ENCODE measurements around the gene ARHGEF17. TPM values are rescaled to one million over a fixed set of nuclear protein-coding genes. Genes with fewer than 3 reads are reported as not detected.
A peak's percentile ranks its signal among the peaks of the same experiment; 100 is the strongest.

ARHGEF17 gene
- total RNA-seq, 1 donor from 2014 or later: 19.9 TPM

GRCh38 chr11:73405146-73405510 lies 97.1 kb downstream of the ARHGEF17 start:
- TF ChIP-seq CTCF (IDR thresholded peaks at IDR 0.05): no peak
- no peak for TF ChIP-seq EZH2 (IDR thresholded peaks at IDR 0.05)
- no peak for TF ChIP-seq EZH2phosphoT487 (IDR thresholded peaks at IDR 0.05)
- H4K20me1 ChIP-seq (ENCODE audit: low read depth): peaks cover 10% of the 10 kb centered on the region

GRCh38 chr11:73406131-73406530 lies 98.1 kb downstream of the ARHGEF17 start:
- no peaks in the 10 kb centered on the region for H3K9me3 ChIP-seq (ENCODE audit: low read depth)
- no peak overlapping the region for H2AFZ ChIP-seq (replicated peaks)
- peaks cover 11% of the 10 kb centered on the region for H3F3A ChIP-seq (ENCODE audit: low read depth)
- TF ChIP-seq EZH2 (IDR thresholded peaks at IDR 0.05) (no peak), EZH2phosphoT487 (IDR thresholded peaks at IDR 0.05) (no peak), CTCF (IDR thresholded peaks at IDR 0.05) (no peak)
- no peak overlapping the region for H3K4me3 ChIP-seq
- H3K79me2 ChIP-seq (ENCODE audit: low read depth): no peaks in the 10 kb centered on the region
- H3K4me3 Mint-ChIP-seq: no peak overlapping the region
- H3K4me1 ChIP-seq: peaks cover 5% of the 10 kb centered on the region
- H3K4me2 ChIP-seq: no peak overlapping the region
- H3K27me3 ChIP-seq: no peaks in the 10 kb centered on the region
- peaks cover 10% of the 10 kb centered on the region for H4K20me1 ChIP-seq (ENCODE audit: low read depth)
- no peak for DNase-seq (ENCODE audit: low spot score)
- peaks cover 8% of the 10 kb centered on the region for H3K27me3 Mint-ChIP-seq (ENCODE audit: insufficient read depth, low read depth)
- no peak overlapping the region for H3K9ac ChIP-seq
- H3K9me3 Mint-ChIP-seq: no peaks in the 10 kb centered on the region
- H3K36me3 Mint-ChIP-seq: peaks cover 29% of the 10 kb centered on the region
- no peak overlapping the region for H3K27ac Mint-ChIP-seq
- H3K4me1 Mint-ChIP-seq: no peaks in the 10 kb centered on the region
- H3K27ac ChIP-seq: no peak overlapping the region
- H3K36me3 ChIP-seq: no peaks in the 10 kb centered on the region

More at GRCh38 chr11:73405146-73405510, 97.1 kb downstream of the ARHGEF17 start:
- H3K79me2 ChIP-seq (ENCODE audit: low read depth): no peaks in the 10 kb centered on the region
- Mint-ChIP-seq H3K27me3 (ENCODE audit: insufficient read depth, low read depth) (peaks cover 8% of the 10 kb centered on the region), H3K27ac (no peak overlapping the region), H3K4me3 (no peak overlapping the region), H3K9me3 (no peaks in the 10 kb centered on the region), H3K36me3 (peaks cover 25% of the 10 kb centered on the region), H3K4me1 (no peaks in the 10 kb centered on the region)
- H3F3A ChIP-seq (ENCODE audit: low read depth): peaks cover 19% of the 10 kb centered on the region
- H3K27ac ChIP-seq: no peak overlapping the region
- DNase-seq (ENCODE audit: low spot score): no peak
- no peak overlapping the region for H3K9ac ChIP-seq
- no peak overlapping the region for H3K4me3 ChIP-seq
- H3K4me1 ChIP-seq: peaks cover 13% of the 10 kb centered on the region
- no peaks in the 10 kb centered on the region for H3K36me3 ChIP-seq
- H2AFZ ChIP-seq (replicated peaks): no peak overlapping the region
- H3K27me3 ChIP-seq: no peaks in the 10 kb centered on the region
- H3K9me3 ChIP-seq (ENCODE audit: low read depth): no peaks in the 10 kb centered on the region
- H3K4me2 ChIP-seq: no peak overlapping the region

GRCh38 chr11:73406619-73407018 lies 98.5 kb downstream of the ARHGEF17 start:
- Mint-ChIP-seq H3K4me3 (no peak overlapping the region), H3K4me1 (no peaks in the 10 kb centered on the region), H3K9me3 (no peaks in the 10 kb centered on the region), H3K36me3 (peaks cover 29% of the 10 kb centered on the region), H3K27ac (peak overlapping the region; percentile 4), H3K27me3 (ENCODE audit: insufficient read depth, low read depth) (peaks cover 5% of the 10 kb centered on the region)
- Histone ChIP-seq H3F3A (ENCODE audit: low read depth) (peaks cover 6% of the 10 kb centered on the region), H3K27ac (no peak overlapping the region), H3K27me3 (no peaks in the 10 kb centered on the region), H3K4me3 (no peak overlapping the region), H3K4me2 (no peak overlapping the region), H4K20me1 (ENCODE audit: low read depth) (peaks cover 10% of the 10 kb centered on the region), H3K4me1 (peaks cover 5% of the 10 kb centered on the region), H3K9me3 (ENCODE audit: low read depth) (no peaks in the 10 kb centered on the region), H3K36me3 (no peaks in the 10 kb centered on the region), H3K9ac (no peak overlapping the region), H3K79me2 (ENCODE audit: low read depth) (no peaks in the 10 kb centered on the region), H2AFZ (replicated peaks) (no peak overlapping the region)
- no peak for TF ChIP-seq EZH2 (IDR thresholded peaks at IDR 0.05)
- no peak for TF ChIP-seq EZH2phosphoT487 (IDR thresholded peaks at IDR 0.05)
- TF ChIP-seq CTCF (IDR thresholded peaks at IDR 0.05): no peak
- DNase-seq (ENCODE audit: low spot score): no peak

All from neural progenitor cell (in vitro differentiated cells).